PC-3 (cell line): ENCODE data around the gene KDELR3. TPM values are rescaled to one million over a fixed set of nuclear protein-coding genes. Genes with fewer than 3 reads are reported as not detected.

ENCODE experiments used
- ATAC-seq: fragments of 200-7000 bp; cut with Tn5 transposase; 2 replicates; pipeline ENCODE4 v1.9.1; 2020; ENCODE audit warnings: mild to moderate bottlenecking, moderate library complexity
- BruUV-seq: library from RNA; stranded (reverse); fragments of 400-500 nt; replicated peaks from 2 replicates; lab custom pipeline; 2021; lab: Mats Ljungman, UMichigan
- CTCF ChIA-PET: fragments of 300-600 bp; sonication (Branson Sonifier 250); formaldehyde crosslinking; loops from one replicate; lab custom pipeline; 2022; ENCODE audit warnings: antibody characterized with exemption; lab: Charles Lee
- POLR2A ChIA-PET: fragments of 300-600 bp; sonication (Branson Sonifier 250); formaldehyde crosslinking; loops from one replicate; lab custom pipeline; 2022; ENCODE audit warnings: antibody characterized with exemption; ENCODE audit not compliant: unreplicated experiment; lab: Charles Lee
- DNase-seq: peaks from one replicate; pipeline ENCODE4 v3.0.0-alpha.2; 2015
- H2AFZ ChIP-seq: fragments of 300-600 bp; sonication (generic); 2 replicates; pipeline ENCODE4 v1.6.0; 2016; ENCODE audit warnings: antibody characterized with exemption, low read length
- H3F3A ChIP-seq: fragments of 300-600 bp; sonication (generic); one replicate; pipeline ENCODE4 v1.6.0; 2017; ENCODE audit warnings: antibody characterized with exemption, low read length, control low read depth, mild to moderate bottlenecking; ENCODE audit not compliant: unreplicated experiment
- H3K27ac ChIP-seq: fragments of 300-600 bp; sonication (generic); 2 replicates; pipeline ENCODE4 v1.5.1; 2016; ENCODE audit warnings: mild to moderate bottlenecking, low read length
- H3K27me3 ChIP-seq: fragments of 300-600 bp; sonication (generic); 2 replicates; pipeline ENCODE4 v1.6.1; 2016; ENCODE audit warnings: low read length, mixed read lengths
- H3K36me3 ChIP-seq: fragments of 300-600 bp; sonication (generic); 2 replicates; pipeline ENCODE4 v1.6.1; 2016; ENCODE audit warnings: low read depth, mixed run types, low read length, mixed read lengths
- H3K4me1 ChIP-seq: fragments of 300-600 bp; sonication (generic); 2 replicates; pipeline ENCODE4 v1.5.1; 2016; ENCODE audit warnings: low read length; ENCODE audit not compliant: insufficient read depth
- H3K4me2 ChIP-seq: fragments of 300-600 bp; sonication (generic); 2 replicates; pipeline ENCODE4 v1.6.0; 2016; ENCODE audit warnings: low read length
- H3K4me3 ChIP-seq: fragments of 300-600 bp; sonication (generic); 2 replicates; pipeline ENCODE4 v1.5.1; 2016; ENCODE audit warnings: mild to moderate bottlenecking, low read length, mixed read lengths
- H3K79me2 ChIP-seq: fragments of 300-600 bp; sonication (generic); 2 replicates; pipeline ENCODE4 v1.6.1; 2017; ENCODE audit warnings: low read length, mixed read lengths
- H3K9ac ChIP-seq: fragments of 300-600 bp; sonication (generic); 2 replicates; pipeline ENCODE4 v1.6.0; 2016; ENCODE audit warnings: mild to moderate bottlenecking, low read length
- H3K9me2 ChIP-seq: fragments of 300-600 bp; sonication (generic); replicated peaks from 2 replicates; pipeline ENCODE4 v1.6.1; 2016; ENCODE audit warnings: mixed run types, low read length, mixed read lengths
- H3K9me3 ChIP-seq: fragments of 300-600 bp; sonication (generic); 2 replicates; pipeline ENCODE4 v1.6.1; 2016; ENCODE audit warnings: low read length, mixed read lengths
- H4K20me1 ChIP-seq: fragments of 300-600 bp; sonication (generic); 2 replicates; pipeline ENCODE4 v1.6.1; 2016; ENCODE audit warnings: low read length, mixed read lengths
- CTCF ChIP-seq: fragments of 300-600 bp; sonication (generic); conservative IDR thresholded peaks from 2 replicates; pipeline ENCODE4 v1.5.1; 2017; ENCODE audit warnings: antibody characterized with exemption, low read depth, mild to moderate bottlenecking, low read length
- EZH2 ChIP-seq: fragments of 300-600 bp; sonication (generic); IDR thresholded peaks from one replicate; pipeline ENCODE4 v1.6.1; 2017; ENCODE audit warnings: antibody characterized with exemption, mild to moderate bottlenecking, low read length; ENCODE audit not compliant: unreplicated experiment
- EZH2phosphoT487 ChIP-seq: fragments of 300-600 bp; sonication (generic); IDR thresholded peaks from 2 replicates; pipeline ENCODE4 v1.6.1; 2018; ENCODE audit warnings: mild to moderate bottlenecking, antibody characterized with exemption, low read length, borderline replicate concordance
- intact Hi-C: fragments of 100-400 bp; cut with micrococcal nuclease; formaldehyde crosslinking; loops from 2 replicates; pipeline ENCODE4 v1.9.0; 2023
- total RNA-seq: library from RNA; depleted of rRNA; stranded (reverse); fragments of >200 nt; gene quantifications from 2 replicates; pipeline ENCODE4 v1.2.3, GENCODE V29; 2014

Gene KDELR3
- total RNA-seq, 1 experiment from 2014 or later, result 17.7 TPM

GRCh38 chr22:38462960-38463784 is 4.7 kb upstream of the KDELR3 start:
- Histone ChIP-seq H3K27ac (no peak overlapping the region), H3K36me3 (no peaks in the 10 kb centered on the region), H3K4me2 (no peak overlapping the region), H3K27me3 (no peaks in the 10 kb centered on the region), H3K9me2 (no peaks in the 10 kb centered on the region), H3K4me3 (no peak overlapping the region), H3F3A (no peaks in the 10 kb centered on the region), H2AFZ (no peak overlapping the region), H3K9ac (no peak overlapping the region), H3K9me3 (no peaks in the 10 kb centered on the region), H4K20me1 (no peaks in the 10 kb centered on the region), H3K79me2 (no peaks in the 10 kb centered on the region), H3K4me1 (peaks cover 5% of the 10 kb centered on the region; the same call in 1 of the 2 replicates)
- ChIA-PET POLR2A (no interaction called here), CTCF (no interaction called here)
- no TSS peak for BruUV-seq
- ATAC-seq (no peak), DNase-seq (no peak)
- no peak for TF ChIP-seq EZH2phosphoT487
- no peak for TF ChIP-seq CTCF
- TF ChIP-seq EZH2, result no peak
- intact Hi-C loops, result no loop called here

- ATAC-seq (no peak), DNase-seq (no peak)
- no peaks in the 10 kb centered on the region for H3K36me3 ChIP-seq
- H3K4me3 ChIP-seq, result no peak overlapping the region
- CTCF ChIA-PET, result no interaction called here
- no peak overlapping the region for H2AFZ ChIP-seq
- TF ChIP-seq EZH2phosphoT487 (no peak), EZH2 (no peak), CTCF (no peak)
- H3K27me3 ChIP-seq, result no peaks in the 10 kb centered on the region
- no peak overlapping the region for H3K27ac ChIP-seq
- no peaks in the 10 kb centered on the region for H3F3A ChIP-seq
- no peaks in the 10 kb centered on the region for H3K9me2 ChIP-seq
- POLR2A ChIA-PET, result no interaction called here
- H3K79me2 ChIP-seq, result no peaks in the 10 kb centered on the region
- no peak overlapping the region for H3K4me2 ChIP-seq
- H3K9me3 ChIP-seq, result no peaks in the 10 kb centered on the region
- BruUV-seq, result no TSS peak
- intact Hi-C loops, result no loop called here
- H3K9ac ChIP-seq, result no peak overlapping the region
- H3K4me1 ChIP-seq, result peaks cover 5% of the 10 kb centered on the region; the same call in 1 of the 2 replicates
- no peaks in the 10 kb centered on the region for H4K20me1 ChIP-seq
Observed at GRCh38 chr22:38464992-38465672, 2.8 kb upstream of the KDELR3 start.
